PC-3 (cell line): ENCODE measurements around the gene KIF13A. TPM values are rescaled to one million over a fixed set of nuclear protein-coding genes. Genes with fewer than 3 reads are reported as not detected.

Source experiments
- ATAC-seq: fragments of 200-7000 bp; cut with Tn5 transposase; 2 replicates; pipeline ENCODE4 v1.9.1; 2020; ENCODE audit warnings: mild to moderate bottlenecking, moderate library complexity
- BruUV-seq: library from RNA; stranded (reverse); fragments of 400-500 nt; replicated peaks from 2 replicates; lab custom pipeline; 2021; lab: Mats Ljungman, UMichigan
- CTCF ChIA-PET: fragments of 300-600 bp; sonication (Branson Sonifier 250); formaldehyde crosslinking; loops from one replicate; lab custom pipeline; 2022; ENCODE audit warnings: antibody characterized with exemption; lab: Charles Lee
- POLR2A ChIA-PET: fragments of 300-600 bp; sonication (Branson Sonifier 250); formaldehyde crosslinking; loops from one replicate; lab custom pipeline; 2022; ENCODE audit warnings: antibody characterized with exemption; ENCODE audit not compliant: unreplicated experiment; lab: Charles Lee
- DNase-seq: peaks from one replicate; pipeline ENCODE4 v3.0.0-alpha.2; 2015
- H2AFZ ChIP-seq: fragments of 300-600 bp; sonication (generic); 2 replicates; pipeline ENCODE4 v1.6.0; 2016; ENCODE audit warnings: antibody characterized with exemption, low read length
- H3F3A ChIP-seq: fragments of 300-600 bp; sonication (generic); one replicate; pipeline ENCODE4 v1.6.0; 2017; ENCODE audit warnings: antibody characterized with exemption, low read length, control low read depth, mild to moderate bottlenecking; ENCODE audit not compliant: unreplicated experiment
- H3K27ac ChIP-seq: fragments of 300-600 bp; sonication (generic); 2 replicates; pipeline ENCODE4 v1.5.1; 2016; ENCODE audit warnings: mild to moderate bottlenecking, low read length
- H3K27me3 ChIP-seq: fragments of 300-600 bp; sonication (generic); 2 replicates; pipeline ENCODE4 v1.6.1; 2016; ENCODE audit warnings: low read length, mixed read lengths
- H3K36me3 ChIP-seq: fragments of 300-600 bp; sonication (generic); 2 replicates; pipeline ENCODE4 v1.6.1; 2016; ENCODE audit warnings: low read depth, mixed run types, low read length, mixed read lengths
- H3K4me1 ChIP-seq: fragments of 300-600 bp; sonication (generic); 2 replicates; pipeline ENCODE4 v1.5.1; 2016; ENCODE audit warnings: low read length; ENCODE audit not compliant: insufficient read depth
- H3K4me2 ChIP-seq: fragments of 300-600 bp; sonication (generic); 2 replicates; pipeline ENCODE4 v1.6.0; 2016; ENCODE audit warnings: low read length
- H3K4me3 ChIP-seq: fragments of 300-600 bp; sonication (generic); 2 replicates; pipeline ENCODE4 v1.5.1; 2016; ENCODE audit warnings: mild to moderate bottlenecking, low read length, mixed read lengths
- H3K79me2 ChIP-seq: fragments of 300-600 bp; sonication (generic); 2 replicates; pipeline ENCODE4 v1.6.1; 2017; ENCODE audit warnings: low read length, mixed read lengths
- H3K9ac ChIP-seq: fragments of 300-600 bp; sonication (generic); 2 replicates; pipeline ENCODE4 v1.6.0; 2016; ENCODE audit warnings: mild to moderate bottlenecking, low read length
- H3K9me2 ChIP-seq: fragments of 300-600 bp; sonication (generic); replicated peaks from 2 replicates; pipeline ENCODE4 v1.6.1; 2016; ENCODE audit warnings: mixed run types, low read length, mixed read lengths
- H3K9me3 ChIP-seq: fragments of 300-600 bp; sonication (generic); 2 replicates; pipeline ENCODE4 v1.6.1; 2016; ENCODE audit warnings: low read length, mixed read lengths
- H4K20me1 ChIP-seq: fragments of 300-600 bp; sonication (generic); 2 replicates; pipeline ENCODE4 v1.6.1; 2016; ENCODE audit warnings: low read length, mixed read lengths
- EZH2 ChIP-seq: fragments of 300-600 bp; sonication (generic); IDR thresholded peaks from one replicate; pipeline ENCODE4 v1.6.1; 2017; ENCODE audit warnings: antibody characterized with exemption, mild to moderate bottlenecking, low read length; ENCODE audit not compliant: unreplicated experiment
- EZH2phosphoT487 ChIP-seq: fragments of 300-600 bp; sonication (generic); IDR thresholded peaks from 2 replicates; pipeline ENCODE4 v1.6.1; 2018; ENCODE audit warnings: mild to moderate bottlenecking, antibody characterized with exemption, low read length, borderline replicate concordance
- intact Hi-C: fragments of 100-400 bp; cut with micrococcal nuclease; formaldehyde crosslinking; loops from 2 replicates; pipeline ENCODE4 v1.9.0; 2023
- total RNA-seq: library from RNA; depleted of rRNA; stranded (reverse); fragments of >200 nt; gene quantifications from 2 replicates; pipeline ENCODE4 v1.2.3, GENCODE V29; 2014
- TF ChIP-seq, protein P1 (sequence below): fragments of 300-600 bp; sonication (generic); conservative IDR thresholded peaks from 2 replicates; pipeline ENCODE4 v1.5.1; 2017; ENCODE audit warnings: antibody characterized with exemption, low read depth, mild to moderate bottlenecking, low read length

KIF13A gene
- total RNA-seq, 1 experiment from 2014 or later: 21.3 TPM

GRCh38 chr6:17785094-17785787 lies 202.2 kb downstream of the KIF13A start:
- BruUV-seq: no TSS peak
- Histone ChIP-seq H3K4me1 (no peaks in the 10 kb centered on the region), H3K27me3 (no peaks in the 10 kb centered on the region), H2AFZ (no peak overlapping the region), H3K36me3 (peaks cover 6% of the 10 kb centered on the region), H3K79me2 (no peaks in the 10 kb centered on the region), H3K9me3 (no peaks in the 10 kb centered on the region), H4K20me1 (no peaks in the 10 kb centered on the region), H3K27ac (no peak overlapping the region), H3K4me3 (no peak overlapping the region), H3K4me2 (no peak overlapping the region), H3K9me2 (no peaks in the 10 kb centered on the region), H3K9ac (no peak overlapping the region), H3F3A (no peaks in the 10 kb centered on the region)
- POLR2A ChIA-PET: no interaction called here
- DNase-seq (no peak), ATAC-seq (no peak)
- no peak for TF ChIP-seq EZH2phosphoT487
- TF ChIP-seq EZH2: no peak
- TF ChIP-seq, protein P1, sequence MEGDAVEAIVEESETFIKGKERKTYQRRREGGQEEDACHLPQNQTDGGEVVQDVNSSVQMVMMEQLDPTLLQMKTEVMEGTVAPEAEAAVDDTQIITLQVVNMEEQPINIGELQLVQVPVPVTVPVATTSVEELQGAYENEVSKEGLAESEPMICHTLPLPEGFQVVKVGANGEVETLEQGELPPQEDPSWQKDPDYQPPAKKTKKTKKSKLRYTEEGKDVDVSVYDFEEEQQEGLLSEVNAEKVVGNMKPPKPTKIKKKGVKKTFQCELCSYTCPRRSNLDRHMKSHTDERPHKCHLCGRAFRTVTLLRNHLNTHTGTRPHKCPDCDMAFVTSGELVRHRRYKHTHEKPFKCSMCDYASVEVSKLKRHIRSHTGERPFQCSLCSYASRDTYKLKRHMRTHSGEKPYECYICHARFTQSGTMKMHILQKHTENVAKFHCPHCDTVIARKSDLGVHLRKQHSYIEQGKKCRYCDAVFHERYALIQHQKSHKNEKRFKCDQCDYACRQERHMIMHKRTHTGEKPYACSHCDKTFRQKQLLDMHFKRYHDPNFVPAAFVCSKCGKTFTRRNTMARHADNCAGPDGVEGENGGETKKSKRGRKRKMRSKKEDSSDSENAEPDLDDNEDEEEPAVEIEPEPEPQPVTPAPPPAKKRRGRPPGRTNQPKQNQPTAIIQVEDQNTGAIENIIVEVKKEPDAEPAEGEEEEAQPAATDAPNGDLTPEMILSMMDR: no peak
- intact Hi-C loops: no loop called here
- CTCF ChIA-PET: no interaction called here

GRCh38 chr6:17780061-17780460 lies 207.4 kb downstream of the KIF13A start:
- no peak for TF ChIP-seq EZH2phosphoT487
- no peak for TF ChIP-seq EZH2
- TF ChIP-seq, protein P1: no peak
- ATAC-seq: no peak
- BruUV-seq: no TSS peak
- no peak for DNase-seq
- intact Hi-C loops: no loop called here
- H3K79me2 ChIP-seq: no peaks in the 10 kb centered on the region
- ChIA-PET POLR2A (no interaction called here), CTCF (no interaction called here)
- H3K4me1 ChIP-seq: no peaks in the 10 kb centered on the region
- peaks cover 19% of the 10 kb centered on the region for H3K36me3 ChIP-seq
- no peak overlapping the region for H2AFZ ChIP-seq
- no peaks in the 10 kb centered on the region for H3K9me3 ChIP-seq
- no peaks in the 10 kb centered on the region for H3F3A ChIP-seq
- no peak overlapping the region for H3K27ac ChIP-seq
- no peaks in the 10 kb centered on the region for H4K20me1 ChIP-seq
- H3K4me2 ChIP-seq: no peak overlapping the region
- H3K4me3 ChIP-seq: no peak overlapping the region
- H3K9me2 ChIP-seq: no peaks in the 10 kb centered on the region
- no peak overlapping the region for H3K9ac ChIP-seq
- H3K27me3 ChIP-seq: no peaks in the 10 kb centered on the region

DNA sequence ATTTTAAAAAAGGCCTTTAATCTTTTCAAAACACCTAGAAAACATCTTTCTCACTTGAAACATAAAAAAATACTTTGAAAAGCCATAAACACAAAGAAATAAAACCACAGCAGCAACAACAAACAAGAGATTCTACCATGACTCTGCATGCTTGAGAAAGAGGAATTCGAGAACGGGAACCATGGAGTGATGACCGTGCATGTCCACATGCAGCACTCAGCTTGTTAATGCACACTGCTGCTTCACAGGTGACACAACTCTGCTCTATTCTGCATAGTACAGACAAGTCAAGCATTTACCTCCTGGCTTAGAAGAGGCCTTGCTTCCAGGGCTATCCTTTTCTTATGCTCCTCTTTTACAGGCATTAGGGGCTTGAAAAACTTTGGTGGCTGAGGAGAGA lies 215.8 kb downstream of the KIF13A start:
- Histone ChIP-seq H3K79me2 (no peaks in the 10 kb centered on the region), H3K9me3 (no peaks in the 10 kb centered on the region), H3F3A (no peaks in the 10 kb centered on the region), H3K27ac (no peak overlapping the region), H4K20me1 (no peaks in the 10 kb centered on the region), H3K4me3 (no peak overlapping the region), H3K4me2 (no peak overlapping the region), H3K9ac (no peak overlapping the region), H3K27me3 (no peaks in the 10 kb centered on the region), H2AFZ (no peak overlapping the region), H3K4me1 (no peaks in the 10 kb centered on the region), H3K36me3 (peaks cover 16% of the 10 kb centered on the region; the same call in 1 of the 2 replicates), H3K9me2 (no peaks in the 10 kb centered on the region)
- intact Hi-C loops: no loop called here
- CTCF ChIA-PET: no interaction called here
- POLR2A ChIA-PET: no interaction called here
- no peak for ATAC-seq
- TF ChIP-seq EZH2 (no peak), EZH2phosphoT487 (no peak)
- TF ChIP-seq, protein P1: no peak
- DNase-seq: no peak
- no TSS peak for BruUV-seq
